ENCODE results near the gene EMSY. TPM values are rescaled to one million over a fixed set of nuclear protein-coding genes. Genes with fewer than 3 reads are reported as not detected.
"Not testable (repeated sequence)": the region's sequence is repeated elsewhere in the genome, so short reads cannot be mapped to it uniquely, and the experiment has no call there.

The EMSY gene
- total RNA-seq, 1 donor from 2014 or later, result 20.2 TPM

GRCh38 chr11:76568621-76569020 is 123.8 kb downstream of the EMSY start:
- DNase-seq (ENCODE audit: low spot score), result no peak
- TF ChIP-seq CTCF (IDR thresholded peaks at IDR 0.05; ENCODE audit: unreplicated experiment), result no peak
- H3K4me1 Mint-ChIP-seq (ENCODE audit: unreplicated experiment), result no peaks in the 10 kb centered on the region
- no peaks in the 10 kb centered on the region for H3K27me3 Mint-ChIP-seq (ENCODE audit: unreplicated experiment)
- no peak overlapping the region for H3K27ac Mint-ChIP-seq (ENCODE audit: unreplicated experiment)
- no peak overlapping the region for H3K4me3 Mint-ChIP-seq (ENCODE audit: unreplicated experiment)
- H3K36me3 Mint-ChIP-seq (ENCODE audit: low read depth, unreplicated experiment), result no peaks in the 10 kb centered on the region
- H3K9me3 Mint-ChIP-seq (ENCODE audit: unreplicated experiment), result no peaks in the 10 kb centered on the region

DNA sequence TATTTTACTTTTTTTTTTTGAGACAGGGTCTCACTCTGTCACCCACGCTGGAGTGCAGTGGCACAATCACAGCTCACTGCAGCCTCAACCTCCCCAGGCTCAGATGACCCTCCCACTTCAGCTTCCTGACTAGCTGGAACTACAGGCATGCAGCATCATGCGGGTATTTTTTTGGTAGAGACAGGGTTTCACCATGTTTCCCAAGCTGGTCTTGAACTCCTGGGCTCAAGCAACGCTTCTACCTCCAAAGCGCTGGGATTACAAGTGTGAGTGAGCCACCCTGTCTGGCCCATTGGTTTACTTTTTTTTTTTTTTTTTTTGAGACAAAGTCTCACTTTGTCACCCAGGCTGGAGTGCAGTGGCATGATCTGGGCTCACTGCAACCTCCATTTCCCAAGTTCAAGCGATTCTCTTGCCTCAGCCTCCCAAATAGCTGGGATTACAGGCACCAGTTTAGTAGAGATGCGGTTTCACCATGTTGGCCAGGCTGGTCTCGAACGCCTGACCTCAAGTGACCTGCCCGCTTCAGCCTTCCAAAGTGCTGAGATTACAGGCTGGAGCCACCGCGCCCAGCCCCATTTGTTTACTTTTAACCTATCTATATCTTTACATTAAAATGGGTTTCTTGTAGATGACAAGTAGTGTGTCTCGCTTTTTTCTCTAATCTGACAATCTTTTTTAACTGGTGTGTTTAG is 127.5 kb downstream of the EMSY start:
- not testable (repeated sequence) for DNase-seq (ENCODE audit: low spot score); H3K27ac Mint-ChIP-seq (ENCODE audit: unreplicated experiment); H3K9me3 Mint-ChIP-seq (ENCODE audit: unreplicated experiment); H3K4me3 Mint-ChIP-seq (ENCODE audit: unreplicated experiment); H3K4me1 Mint-ChIP-seq (ENCODE audit: unreplicated experiment); H3K27me3 Mint-ChIP-seq (ENCODE audit: unreplicated experiment); H3K36me3 Mint-ChIP-seq (ENCODE audit: low read depth, unreplicated experiment)

DNA sequence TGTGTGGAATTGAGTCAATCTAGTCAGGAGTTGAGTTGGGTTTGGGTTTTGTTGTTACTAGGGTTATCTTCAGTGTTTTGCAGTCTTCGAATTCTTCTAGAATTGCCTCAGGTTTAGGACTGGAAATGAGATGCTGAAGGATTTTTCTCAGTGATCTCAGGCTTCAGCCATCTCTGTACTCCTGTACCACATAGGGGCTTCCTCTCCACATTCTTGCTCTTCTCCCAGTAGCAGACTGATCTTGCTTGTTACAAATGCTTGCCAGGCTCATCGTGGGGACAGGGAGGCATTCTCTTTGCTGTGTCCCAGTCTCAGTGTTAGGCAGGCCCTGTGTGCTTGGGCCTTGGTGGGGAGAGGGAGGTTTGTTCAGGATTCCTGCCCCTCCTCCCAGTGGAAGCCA is 129.6 kb downstream of the EMSY start:
- no peak for DNase-seq (ENCODE audit: low spot score)
- Mint-ChIP-seq H3K27ac (ENCODE audit: unreplicated experiment) (no peak overlapping the region), H3K36me3 (ENCODE audit: low read depth, unreplicated experiment) (no peaks in the 10 kb centered on the region), H3K4me1 (ENCODE audit: unreplicated experiment) (peaks cover 7% of the 10 kb centered on the region), H3K9me3 (ENCODE audit: unreplicated experiment) (no peaks in the 10 kb centered on the region), H3K27me3 (ENCODE audit: unreplicated experiment) (peaks cover under 1% of the 10 kb centered on the region), H3K4me3 (ENCODE audit: unreplicated experiment) (no peak overlapping the region)
- no peak for TF ChIP-seq CTCF (IDR thresholded peaks at IDR 0.05; ENCODE audit: unreplicated experiment)

GRCh38 chr11:76574879-76575278 is 130.1 kb downstream of the EMSY start:
- TF ChIP-seq CTCF (IDR thresholded peaks at IDR 0.05; ENCODE audit: unreplicated experiment), result no peak
- H3K9me3 Mint-ChIP-seq (ENCODE audit: unreplicated experiment), result no peaks in the 10 kb centered on the region
- peaks cover 2% of the 10 kb centered on the region for H3K27me3 Mint-ChIP-seq (ENCODE audit: unreplicated experiment)
- DNase-seq (ENCODE audit: low spot score), result no peak
- peaks cover 9% of the 10 kb centered on the region for H3K4me1 Mint-ChIP-seq (ENCODE audit: unreplicated experiment)
- H3K36me3 Mint-ChIP-seq (ENCODE audit: low read depth, unreplicated experiment), result no peaks in the 10 kb centered on the region
- no peak overlapping the region for H3K4me3 Mint-ChIP-seq (ENCODE audit: unreplicated experiment)
- H3K27ac Mint-ChIP-seq (ENCODE audit: unreplicated experiment), result no peak overlapping the region

DNA sequence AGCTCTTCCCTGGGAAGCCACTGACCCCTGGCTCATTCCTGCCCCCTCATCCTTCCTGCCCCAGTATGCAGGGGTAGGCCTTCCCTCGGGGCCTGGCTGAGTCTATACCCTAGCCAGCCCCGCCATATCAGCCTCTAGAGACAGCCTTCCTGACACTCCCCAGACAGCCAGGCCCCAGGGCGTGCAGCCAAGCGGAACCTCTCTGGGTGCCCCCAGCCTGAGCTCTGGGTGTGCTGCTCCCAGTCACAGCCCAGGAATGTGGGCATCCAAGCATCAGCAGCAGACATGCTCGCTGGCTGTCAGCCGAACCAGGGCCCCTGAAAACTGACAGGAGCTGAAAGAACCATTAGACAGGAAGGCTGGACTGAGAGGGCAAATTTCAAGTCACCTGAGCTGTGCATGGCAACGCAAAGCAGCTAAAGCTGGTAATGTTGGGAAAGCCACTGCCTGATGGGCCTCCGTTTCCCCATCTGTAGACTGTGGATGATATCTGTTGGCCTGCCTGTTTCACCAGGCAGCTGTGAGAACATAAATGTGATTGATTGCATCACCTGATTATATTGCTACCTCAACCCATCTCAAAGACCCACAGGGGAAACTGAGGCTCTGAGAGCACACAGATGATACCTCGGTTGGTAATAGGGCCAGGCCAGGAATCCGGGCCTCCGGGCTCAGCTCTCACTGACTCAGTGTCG is 132.6 kb downstream of the EMSY start:
- no peak overlapping the region for H3K4me3 Mint-ChIP-seq (ENCODE audit: unreplicated experiment)
- H3K9me3 Mint-ChIP-seq (ENCODE audit: unreplicated experiment), result no peaks in the 10 kb centered on the region
- TF ChIP-seq CTCF (IDR thresholded peaks at IDR 0.05; ENCODE audit: unreplicated experiment), result no peak
- H3K27me3 Mint-ChIP-seq (ENCODE audit: unreplicated experiment), result peaks cover 2% of the 10 kb centered on the region
- no peaks in the 10 kb centered on the region for H3K36me3 Mint-ChIP-seq (ENCODE audit: low read depth, unreplicated experiment)
- H3K4me1 Mint-ChIP-seq (ENCODE audit: unreplicated experiment), result peaks cover 9% of the 10 kb centered on the region
- H3K27ac Mint-ChIP-seq (ENCODE audit: unreplicated experiment), result no peak overlapping the region
- DNase-seq (ENCODE audit: low spot score), result no peak
